Measurements from ENCODE around the gene TLE4. TPM values are rescaled to one million over a fixed set of nuclear protein-coding genes. Genes with fewer than 3 reads are reported as not detected.
A peak's percentile ranks its signal among the peaks of the same experiment; 100 is the strongest.

Gene TLE4
- total and polyA plus RNA-seq, 4 experiments from 2014 or later, result 27.9 to 101 (median 72.2) TPM

GRCh38 chr9:79616971-79617370 lies 45.2 kb downstream of the TLE4 start:
- Mint-ChIP-seq H3K27me3 (no peaks in the 10 kb centered on the region), H3K9me3 (no peaks in the 10 kb centered on the region), H3K27ac (peak overlapping the region in 2 of 7 donors; percentile 48 to 65), H3K4me1 (peaks cover 44 to 77% (median 65%) of the 10 kb centered on the region in 4 donors), H3K36me3 (peaks cover 11 to 25% of the 10 kb centered on the region in 2 donors), H3K4me3 (no peak overlapping the region)
- H3K9me3 ChIP-seq (ENCODE audit: control insufficient read depth in 1 of 2, low read length in 2 of 2), result no peaks in the 10 kb centered on the region
- intact Hi-C loops (cut with micrococcal nuclease), result no loop called here
- POLR2A ChIA-PET (ENCODE audit: partially characterized antibody), result no interaction called here
- no peak overlapping the region for H3K27ac ChIP-seq (ENCODE audit: low read depth, low read length)
- no peak overlapping the region for H3K4me3 ChIP-seq (ENCODE audit: low read length in 2 of 2)
- H3K4me1 ChIP-seq (ENCODE audit: insufficient read depth, low read length), result peaks cover 4% of the 10 kb centered on the region
- DNase-seq, result no peak
- CTCF ChIA-PET (ENCODE audit: partially characterized antibody), result interaction anchor here (1.3 kb wide), 1 partner anchor 12 kb away, joined by 3 read pairs; no protein-coding TSS in a partner anchor
- no peaks in the 10 kb centered on the region for H3K27me3 ChIP-seq (ENCODE audit: insufficient read depth, low read length)
- H3K36me3 ChIP-seq (ENCODE audit: insufficient read depth, low read length), result no peaks in the 10 kb centered on the region

GRCh38 chr9:79617395-79617794 lies 45.6 kb downstream of the TLE4 start:
- H3K4me1 Mint-ChIP-seq, result peaks cover 46 to 77% (median 65%) of the 10 kb centered on the region in 4 donors
- Histone ChIP-seq H3K36me3 (ENCODE audit: insufficient read depth, low read length) (no peaks in the 10 kb centered on the region), H3K9me3 (ENCODE audit: control insufficient read depth in 1 of 2, low read length in 2 of 2) (no peaks in the 10 kb centered on the region), H3K4me3 (ENCODE audit: low read length in 2 of 2) (no peak overlapping the region), H3K27me3 (ENCODE audit: insufficient read depth, low read length) (no peaks in the 10 kb centered on the region), H3K4me1 (ENCODE audit: insufficient read depth, low read length) (peaks cover 6% of the 10 kb centered on the region), H3K27ac (ENCODE audit: low read depth, low read length) (no peak overlapping the region)
- ChIA-PET CTCF (ENCODE audit: partially characterized antibody) (no interaction called here), POLR2A (ENCODE audit: partially characterized antibody) (interaction anchor here (0.9 kb wide), 1 partner anchor 8 kb away, joined by 4 read pairs; no protein-coding TSS in a partner anchor)
- H3K9me3 Mint-ChIP-seq, result no peaks in the 10 kb centered on the region
- no peak overlapping the region for H3K4me3 Mint-ChIP-seq
- DNase-seq, result no peak
- H3K27me3 Mint-ChIP-seq, result no peaks in the 10 kb centered on the region
- H3K27ac Mint-ChIP-seq, result peak overlapping the region in 1 of 7 donors; percentile 14
- intact Hi-C loops (cut with micrococcal nuclease), result no loop called here
- H3K36me3 Mint-ChIP-seq, result peaks cover 11 to 25% of the 10 kb centered on the region in 2 donors

GRCh38 chr9:79619930-79620329 lies 48.2 kb downstream of the TLE4 start:
- peaks cover 5 to 11% of the 10 kb centered on the region in 2 donors for H3K36me3 Mint-ChIP-seq
- Histone ChIP-seq H3K4me3 (ENCODE audit: low read length in 2 of 2) (no peak overlapping the region), H3K27ac (ENCODE audit: low read depth, low read length) (no peak overlapping the region), H3K36me3 (ENCODE audit: insufficient read depth, low read length) (no peaks in the 10 kb centered on the region), H3K4me1 (ENCODE audit: insufficient read depth, low read length) (peaks cover 17% of the 10 kb centered on the region), H3K9me3 (ENCODE audit: control insufficient read depth in 1 of 2, low read length in 2 of 2) (no peaks in the 10 kb centered on the region), H3K27me3 (ENCODE audit: insufficient read depth, low read length) (no peaks in the 10 kb centered on the region)
- peak overlapping the region in 4 of 7 donors; percentile 10 to 44 (median 32) for H3K27ac Mint-ChIP-seq
- intact Hi-C loops (cut with micrococcal nuclease), result no loop called here
- ChIA-PET CTCF (ENCODE audit: partially characterized antibody) (interaction anchor here (1.1 kb wide), 1 partner anchor 10 kb away, joined by 4 read pairs; no protein-coding TSS in a partner anchor), POLR2A (ENCODE audit: partially characterized antibody) (no interaction called here)
- no peaks in the 10 kb centered on the region for H3K27me3 Mint-ChIP-seq
- H3K9me3 Mint-ChIP-seq, result no peaks in the 10 kb centered on the region
- DNase-seq, result no peak
- H3K4me1 Mint-ChIP-seq, result peaks cover 43 to 71% (median 59%) of the 10 kb centered on the region in 4 donors
- H3K4me3 Mint-ChIP-seq, result no peak overlapping the region

GRCh38 chr9:79621916-79622575 lies 50.3 kb downstream of the TLE4 start:
- Mint-ChIP-seq H3K27ac (peak overlapping the region in 6 of 7 donors; percentile 2 to 53 (median 43)), H3K4me3 (no peak overlapping the region), H3K36me3 (peaks cover 5 to 8% of the 10 kb centered on the region in 2 donors), H3K9me3 (no peaks in the 10 kb centered on the region), H3K4me1 (peaks cover 42 to 67% (median 52%) of the 10 kb centered on the region in 4 donors), H3K27me3 (no peaks in the 10 kb centered on the region)
- Histone ChIP-seq H3K4me3 (ENCODE audit: low read length in 2 of 2) (no peak overlapping the region), H3K27ac (ENCODE audit: low read depth, low read length) (no peak overlapping the region), H3K4me1 (ENCODE audit: insufficient read depth, low read length) (peaks cover 27% of the 10 kb centered on the region), H3K9me3 (ENCODE audit: control insufficient read depth in 1 of 2, low read length in 2 of 2) (no peaks in the 10 kb centered on the region), H3K36me3 (ENCODE audit: insufficient read depth, low read length) (no peaks in the 10 kb centered on the region), H3K27me3 (ENCODE audit: insufficient read depth, low read length) (no peaks in the 10 kb centered on the region)
- intact Hi-C loops (cut with micrococcal nuclease), result no loop called here
- DNase-seq, result no peak
- ChIA-PET POLR2A (ENCODE audit: partially characterized antibody) (interaction anchor here (0.6 to 1.3 kb wide), 2 partner anchors 10 to 50 kb away, joined by 3 read pairs; partner anchors contain the start of gene TLE4), CTCF (ENCODE audit: partially characterized antibody) (no interaction called here)

GRCh38 chr9:79623799-79624721 lies 52.3 kb downstream of the TLE4 start:
- Histone ChIP-seq H3K36me3 (ENCODE audit: insufficient read depth, low read length) (no peaks in the 10 kb centered on the region), H3K4me3 (ENCODE audit: low read length in 2 of 2) (no peak overlapping the region), H3K9me3 (ENCODE audit: control insufficient read depth in 1 of 2, low read length in 2 of 2) (no peaks in the 10 kb centered on the region), H3K27me3 (ENCODE audit: insufficient read depth, low read length) (no peaks in the 10 kb centered on the region), H3K4me1 (ENCODE audit: insufficient read depth, low read length) (peaks cover 27% of the 10 kb centered on the region), H3K27ac (ENCODE audit: low read depth, low read length) (peak overlapping the region; percentile 1)
- Mint-ChIP-seq H3K27ac (peak overlapping the region; percentile 80 to 94 (median 88)), H3K4me1 (peaks cover 37 to 75% (median 53%) of the 10 kb centered on the region in 4 donors), H3K9me3 (no peaks in the 10 kb centered on the region), H3K36me3 (peaks cover 10 to 16% of the 10 kb centered on the region in 2 donors), H3K27me3 (no peaks in the 10 kb centered on the region), H3K4me3 (peak overlapping the region in 7 of 8 donors; percentile 43 to 83 (median 73))
- ChIA-PET POLR2A (ENCODE audit: partially characterized antibody) (interaction anchor here (0.6 to 2.3 kb wide), 19 partner anchors 8 to 79 kb away, joined by 3 to 27 read pairs (median 4); partner anchors contain the start of gene TLE4), CTCF (ENCODE audit: partially characterized antibody) (interaction anchor here (0.7 to 1.7 kb wide), 8 partner anchors 11 to 143 kb away, joined by 3 to 7 read pairs (median 3); partner anchors contain the start of gene TLE4)
- DNase-seq, result peak; percentile 38 to 67 (median 50)
- intact Hi-C loops (cut with micrococcal nuclease), result loop anchor here (1.0 kb wide), 1 partner anchor 53 kb away; the partner anchor contains the start of gene TLE4

- no peaks in the 10 kb centered on the region for H3K36me3 ChIP-seq (ENCODE audit: insufficient read depth, low read length)
- H3K4me3 Mint-ChIP-seq, result peak overlapping the region in 1 of 8 donors; percentile 36
- H3K27me3 ChIP-seq (ENCODE audit: insufficient read depth, low read length), result no peaks in the 10 kb centered on the region
- H3K9me3 ChIP-seq (ENCODE audit: control insufficient read depth in 1 of 2, low read length in 2 of 2), result no peaks in the 10 kb centered on the region
- POLR2A ChIA-PET (ENCODE audit: partially characterized antibody), result no interaction called here
- H3K36me3 Mint-ChIP-seq, result peaks cover 11 to 15% of the 10 kb centered on the region in 2 donors
- H3K4me1 ChIP-seq (ENCODE audit: insufficient read depth, low read length), result peaks cover 48% of the 10 kb centered on the region
- intact Hi-C loops (cut with micrococcal nuclease), result no loop called here
- H3K9me3 Mint-ChIP-seq, result no peaks in the 10 kb centered on the region
- no peaks in the 10 kb centered on the region for H3K27me3 Mint-ChIP-seq
- H3K4me1 Mint-ChIP-seq, result peaks cover 35 to 75% (median 57%) of the 10 kb centered on the region in 4 donors
- no peak overlapping the region for H3K27ac ChIP-seq (ENCODE audit: low read depth, low read length)
- H3K4me3 ChIP-seq (ENCODE audit: low read length in 2 of 2), result no peak overlapping the region
- CTCF ChIA-PET (ENCODE audit: partially characterized antibody), result interaction anchor here (1.1 to 1.3 kb wide), 2 partner anchors 10 to 18 kb away, joined by 4 read pairs; no protein-coding TSS in a partner anchor
- DNase-seq, result no peak
- H3K27ac Mint-ChIP-seq, result peak overlapping the region in 1 of 7 donors; percentile 17
Measured at GRCh38 chr9:79629721-79630120, 58.0 kb downstream of the TLE4 start.
